ENCODE measurements around the gene C10orf143.

GRCh38 chr10:130110246-130111112 lies at the start of gene C10orf143:
- TF ChIP-seq CTCF (IDR thresholded peaks at IDR 0.05; ENCODE audit: low read depth, low read length) = no peak
- no peak for TF ChIP-seq EZH2phosphoT487 (IDR thresholded peaks at IDR 0.05; ENCODE audit: low read depth)
